Measurements from ENCODE around the gene GADD45A. TPM values are rescaled to one million over a fixed set of nuclear protein-coding genes. Genes with fewer than 3 reads are reported as not detected.

Gene GADD45A
- total and polyA plus RNA-seq, 9 of the 15 experiments (the other 6 are each of a cell fraction or from before 2014, with no cell fraction given), result 21.3 to 156 (median 62.1) TPM

GRCh38 chr1:67700692-67701410, 15.8 kb downstream of the GADD45A start (continued):
- no peak for TF ChIP-seq RERE (CRISPR knock-in tag; IDR thresholded peaks at IDR 0.05; ENCODE audit: borderline replicate concordance)
- TF ChIP-seq ZNF77 (CRISPR knock-in tag; IDR thresholded peaks at IDR 0.05), result no peak
- peak; percentile 41; the same call in 1 of the 2 replicates for TF ChIP-seq ZNF766 (CRISPR knock-in tag; conservative IDR thresholded peaks at IDR 0.05)
- 0 out of 2 replicates have a peak, but pooled peaks have one; percentile 27 for TF ChIP-seq SMAD4 (CRISPR knock-in tag; conservative IDR thresholded peaks at IDR 0.05)
- TF ChIP-seq ATF7 (IDR thresholded peaks at IDR 0.05), result peak; percentile 99
- no peak for TF ChIP-seq DDX20 (tag; IDR thresholded peaks at IDR 0.05; ENCODE audit: low read depth)
- peak; percentile 46 for TF ChIP-seq ZBTB12 (CRISPR knock-in tag; IDR thresholded peaks at IDR 0.05)
- peak; percentile 71; the same call in 1 of the 2 replicates for TF ChIP-seq AFF4 (CRISPR knock-in tag; IDR thresholded peaks at IDR 0.05)
- TF ChIP-seq ZFX (CRISPR knock-in tag; IDR thresholded peaks at IDR 0.05), result no peak
- peak in 1 of 2 experiments; percentile 66 for TF ChIP-seq AFF1 (IDR thresholded peaks at IDR 0.05; ENCODE audit: low read depth in 1 of 2, partially characterized antibody in 2 of 2)
- TF ChIP-seq ZEB2 (IDR thresholded peaks at IDR 0.05), result peak; percentile 84
- TF ChIP-seq GABPA (tag; conservative IDR thresholded peaks at IDR 0.05; ENCODE audit: low read depth), result peak; percentile 26; the same call in 1 of the 2 replicates
